Psoas muscle (tissue), 8 donors: Measurements from ENCODE around the gene NDUFB10. TPM values are rescaled to one million over a fixed set of nuclear protein-coding genes. Genes with fewer than 3 reads are reported as not detected.
"Not testable (repeated sequence)": the region's sequence is repeated elsewhere in the genome, so short reads cannot be mapped to it uniquely, and the experiment has no call there.

Experiments
- ATAC-seq, 4 donors: fragments of 200-7000 bp; cut with Tn5 transposase; one replicate each; pipeline ENCODE4 v1.9.1; 2020; ENCODE audit warnings: moderate library complexity in 3 of 4, mild to moderate bottlenecking in 2 of 4
- DNase-seq, 2 donors: peaks; one replicate each; pipeline ENCODE4 v3.0.0-alpha.2; 2020
- H3K27ac ChIP-seq: fragments of 200-600 bp; one replicate; pipeline ENCODE4 v1.8.0; 2022
- H3K27me3 ChIP-seq, 3 donors: fragments of 200-600 bp in 1 of 3; one replicate each; pipeline versions ENCODE4 v1.6.1 to v1.8.0; 2013 to 2022; ENCODE audit warnings: low read length in 2 of 3, mild to moderate bottlenecking in 2 of 3, moderate library complexity in 1 of 3; ENCODE audit not compliant: insufficient read depth in 3 of 3
- H3K36me3 ChIP-seq, 2 donors: fragments of 200-600 bp in 1 of 2; one replicate each; pipeline versions ENCODE4 v1.6.1 to v1.8.0; 2013 to 2022; ENCODE audit warnings: low read depth in 1 of 2, mild to moderate bottlenecking in 1 of 2, moderate library complexity in 1 of 2; ENCODE audit not compliant: insufficient read depth in 1 of 2
- H3K4me1 ChIP-seq: fragments of 200-600 bp; one replicate; pipeline ENCODE4 v1.8.0; 2022
- H3K4me3 ChIP-seq: fragments of 200-600 bp; one replicate; pipeline ENCODE4 v1.8.0; 2022; ENCODE audit warnings: mild to moderate bottlenecking
- H3K9me3 ChIP-seq: fragments of 200-600 bp; one replicate; pipeline ENCODE4 v1.8.0; 2022
- CTCF ChIP-seq: fragments of 200-600 bp; IDR thresholded peaks from one replicate; pipeline ENCODE4 v1.8.0; 2022; ENCODE audit warnings: antibody characterized with exemption
- WGBS, 3 donors: extraction: QIAGEN DNeasy Blood & Tissue Kit; methylation state at CpG; one replicate each; pipeline versions ENCODE4 v1.1.6 to v1.1.7; 2013; 5-methylcytosine and 5-hydroxymethylcytosine counted together
- intact Hi-C, 2 donors: fragments of 100-400 bp; cut with DNase I; formaldehyde crosslinking; loops; one replicate each; pipeline versions ENCODE4 v1.11.0 to v1.14.2; 2022
- polyA plus RNA-seq, 3 donors: library from polyadenylated mRNA; stranded (reverse); fragments of 200-250 nt; gene quantifications; one replicate each; pipeline ENCODE4 v1.2.3, GENCODE V29; 2013
- total RNA-seq, 4 donors: library from RNA; stranded (reverse); fragmentation: NEBNext Ultra II Directional in 2 of 4; extraction: Animal tissue kit (Norgen Biotek cat#: 25700) in 2 of 4; gene quantifications; one replicate each; pipeline versions ENCODE4 v1.2.1 to v1.2.4, GENCODE V29; 2021 to 2023
- donor health status: healthy with polysubstance abuse.
- donor health status: DM: no; HTN: no; CAD: no; lungs with moderate emphysema.
- donor health status: Bipolar disorder and iron deficiency.
- donor health status: healthy.
- donor health status: DM: yes; HTN: yes; CAD: no.
- donor health status: DM: no; HTN: no; CAD: no.
- donor health status: DM: no; HTN: no; CAD: no.
- donor health status: DM: yes; HTN: yes; CAD: no.

NDUFB10 gene
- total and polyA plus RNA-seq, 7 donors: 350 to 870 (median 465) TPM

- H3K4me3 ChIP-seq: no peak overlapping the region
- TF ChIP-seq CTCF: no peak
- no peaks in the 10 kb centered on the region for H3K27me3 ChIP-seq
- intact Hi-C loops: loop anchor here in 1 of 2 donors (10.0 kb wide), 1 partner anchor 175 kb away; the partner anchor contains the start of genes EME2, MRPS34 and NME3
- WGBS, 3 donors: 86 to 92% (median 91%) methylated on average over 9 to 11 of the region's 11 CpGs
- DNase-seq: no peak
- peaks cover 0 to 6% of the 10 kb centered on the region in 2 donors for H3K36me3 ChIP-seq
- H3K27ac ChIP-seq: peak overlapping the region; percentile 30
- H3K9me3 ChIP-seq: no peaks in the 10 kb centered on the region
- H3K4me1 ChIP-seq: peaks cover 38% of the 10 kb centered on the region
- ATAC-seq: no peak
These were observed 9.8 kb upstream of the NDUFB10 start for GRCh38 chr16:1949507-1949906.

- H3K9me3 ChIP-seq: no peaks in the 10 kb centered on the region
- peak; percentile 56 to 86 for DNase-seq
- peaks cover 0 to 6% of the 10 kb centered on the region in 2 donors for H3K36me3 ChIP-seq
- peak overlapping the region; percentile 2 for H3K4me3 ChIP-seq
- intact Hi-C loops: no loop called here
- WGBS, 3 donors: 28 to 51% (median 43%) methylated on average over 7 of the region's 7 CpGs
- ATAC-seq: peak; percentile 61 to 71 (median 66)
- H3K4me1 ChIP-seq: peaks cover 35% of the 10 kb centered on the region
- no peak for TF ChIP-seq CTCF
- H3K27ac ChIP-seq: peak overlapping the region; percentile 90
- no peaks in the 10 kb centered on the region for H3K27me3 ChIP-seq
These were observed 9.3 kb upstream of the NDUFB10 start for GRCh38 chr16:1950047-1950446.

GRCh38 chr16:1950559-1950958 lies 8.8 kb upstream of the NDUFB10 start:
- peaks cover 0 to 6% of the 10 kb centered on the region in 2 donors for H3K36me3 ChIP-seq
- peak overlapping the region; percentile 90 for H3K27ac ChIP-seq
- WGBS, 3 donors: 25 to 48% (median 43%) methylated on average over 17 to 19 of the region's 19 CpGs
- DNase-seq: peak; percentile 62 to 90
- intact Hi-C loops: no loop called here
- peaks cover 30% of the 10 kb centered on the region for H3K4me1 ChIP-seq
- no peaks in the 10 kb centered on the region for H3K9me3 ChIP-seq
- H3K4me3 ChIP-seq: peak overlapping the region; percentile 2
- peak; percentile 70 to 75 (median 74) for ATAC-seq
- no peak for TF ChIP-seq CTCF
- H3K27me3 ChIP-seq: no peaks in the 10 kb centered on the region

- H3K27me3 ChIP-seq: no peaks in the 10 kb centered on the region
- WGBS, 3 donors: 31 to 52% (median 36%) methylated on average over 22 of the region's 22 CpGs
- peaks cover 16% of the 10 kb centered on the region for H3K4me1 ChIP-seq
- ATAC-seq (peak; percentile 24 to 46 (median 27)), DNase-seq (peak in 1 of 2 donors; percentile 72)
- peak overlapping the region; percentile 90 for H3K27ac ChIP-seq
- intact Hi-C loops: no loop called here
- H3K9me3 ChIP-seq: no peaks in the 10 kb centered on the region
- H3K36me3 ChIP-seq: no peaks in the 10 kb centered on the region
- TF ChIP-seq CTCF: no peak
- peak overlapping the region; percentile 76 for H3K4me3 ChIP-seq
These were observed 5.6 kb upstream of the NDUFB10 start for GRCh38 chr16:1953734-1954133.

- H3K36me3 ChIP-seq: peaks cover 0 to 18% of the 10 kb centered on the region in 2 donors
- WGBS, 3 donors: 88 to 92% (median 90%) methylated on average over 20 to 22 of the region's 22 CpGs
- not testable (repeated sequence) for H3K4me3 ChIP-seq, H3K9me3 ChIP-seq, H3K27ac ChIP-seq, ATAC-seq, H3K27me3 ChIP-seq, DNase-seq
- intact Hi-C loops: loop anchor here in 1 of 2 donors (1.0 kb wide), 1 partner anchor 15 kb away; the partner anchor contains the start of gene TBL3
- H3K4me1 ChIP-seq: peaks cover 19% of the 10 kb centered on the region
These were observed 1.8 kb upstream of the NDUFB10 start for GRCh38 chr16:1957434-1958142.

- ATAC-seq, H3K4me3 ChIP-seq, H3K27ac ChIP-seq, H3K27me3 ChIP-seq, H3K9me3 ChIP-seq, DNase-seq: not testable (repeated sequence)
- Histone ChIP-seq H3K36me3 (peaks cover 0 to 24% of the 10 kb centered on the region in 2 donors), H3K4me1 (peaks cover 19% of the 10 kb centered on the region)
- 78 to 80% (median 79%) methylated on average over 27 to 30 of the region's 30 CpGs for WGBS, 3 donors
- intact Hi-C loops: loop anchor here in 1 of 2 donors (1.0 kb wide), 1 partner anchor 14 kb away; the partner anchor contains the start of gene TBL3
These were observed 1.2 kb upstream of the NDUFB10 start for GRCh38 chr16:1958143-1958491.
